ENCODE measurements around the gene MLLT10.
"Not testable (repeated sequence)": the region's sequence is repeated elsewhere in the genome, so short reads cannot be mapped to it uniquely, and the experiment has no call there.

Gene MLLT10

GRCh38 chr10:21572578-21572977 is 38.5 kb downstream of the MLLT10 start:
- H3K27me3 Mint-ChIP-seq (ENCODE audit: low read depth, poor library complexity): no peaks in the 10 kb centered on the region
- no peak for DNase-seq
- no peak for TF ChIP-seq CTCF (IDR thresholded peaks at IDR 0.05)
- H3K4me1 Mint-ChIP-seq: peaks cover 31% of the 10 kb centered on the region
- H3K4me3 Mint-ChIP-seq: peak overlapping the region; percentile 37
- peaks cover 60% of the 10 kb centered on the region for H3K36me3 Mint-ChIP-seq (ENCODE audit: low read depth)
- H3K27ac Mint-ChIP-seq: peak overlapping the region; percentile 93
- H3K9me3 Mint-ChIP-seq: peaks cover 5% of the 10 kb centered on the region

GRCh38 chr10:21574514-21574913 is 40.5 kb downstream of the MLLT10 start:
- DNase-seq; H3K4me3 Mint-ChIP-seq; H3K27ac Mint-ChIP-seq; H3K27me3 Mint-ChIP-seq (ENCODE audit: low read depth, poor library complexity); H3K9me3 Mint-ChIP-seq: not testable (repeated sequence)
- peaks cover 31% of the 10 kb centered on the region for H3K4me1 Mint-ChIP-seq
- H3K36me3 Mint-ChIP-seq (ENCODE audit: low read depth): peaks cover 78% of the 10 kb centered on the region

GRCh38 chr10:21579291-21579690 is 45.3 kb downstream of the MLLT10 start:
- no peak for DNase-seq
- Mint-ChIP-seq H3K4me3 (no peak overlapping the region), H3K4me1 (peaks cover 7% of the 10 kb centered on the region), H3K27me3 (ENCODE audit: low read depth, poor library complexity) (no peaks in the 10 kb centered on the region), H3K36me3 (ENCODE audit: low read depth) (peaks cover 81% of the 10 kb centered on the region), H3K27ac (no peak overlapping the region), H3K9me3 (peaks cover 13% of the 10 kb centered on the region)
- TF ChIP-seq CTCF (IDR thresholded peaks at IDR 0.05): no peak

- peak overlapping the region; percentile 72 for H3K27ac Mint-ChIP-seq
- DNase-seq; H3K4me1 Mint-ChIP-seq; H3K4me3 Mint-ChIP-seq; H3K27me3 Mint-ChIP-seq (ENCODE audit: low read depth, poor library complexity): not testable (repeated sequence)
- peaks cover 77% of the 10 kb centered on the region for H3K36me3 Mint-ChIP-seq (ENCODE audit: low read depth)
- H3K9me3 Mint-ChIP-seq: peaks cover 13% of the 10 kb centered on the region
These were observed 47.4 kb downstream of the MLLT10 start for GRCh38 chr10:21581421-21581834.

GRCh38 chr10:21584834-21585530 is 51.0 kb downstream of the MLLT10 start:
- Mint-ChIP-seq H3K36me3 (ENCODE audit: low read depth) (peaks cover 79% of the 10 kb centered on the region), H3K9me3 (peaks cover 8% of the 10 kb centered on the region), H3K4me1 (peaks cover 7% of the 10 kb centered on the region), H3K4me3 (no peak overlapping the region), H3K27me3 (ENCODE audit: low read depth, poor library complexity) (no peaks in the 10 kb centered on the region), H3K27ac (peak overlapping the region; percentile 42)
- no peak for DNase-seq
- TF ChIP-seq CTCF (IDR thresholded peaks at IDR 0.05): no peak

GRCh38 chr10:21587391-21587790 is 53.4 kb downstream of the MLLT10 start:
- no peaks in the 10 kb centered on the region for H3K27me3 Mint-ChIP-seq (ENCODE audit: low read depth, poor library complexity)
- TF ChIP-seq CTCF (IDR thresholded peaks at IDR 0.05): no peak
- DNase-seq: no peak
- peaks cover 9% of the 10 kb centered on the region for H3K9me3 Mint-ChIP-seq
- H3K4me3 Mint-ChIP-seq: no peak overlapping the region
- no peaks in the 10 kb centered on the region for H3K4me1 Mint-ChIP-seq
- peaks cover 89% of the 10 kb centered on the region for H3K36me3 Mint-ChIP-seq (ENCODE audit: low read depth)
- no peak overlapping the region for H3K27ac Mint-ChIP-seq

GRCh38 chr10:21588159-21588558 is 54.1 kb downstream of the MLLT10 start:
- DNase-seq; H3K4me3 Mint-ChIP-seq; H3K27me3 Mint-ChIP-seq (ENCODE audit: low read depth, poor library complexity); H3K4me1 Mint-ChIP-seq: not testable (repeated sequence)
- peak overlapping the region; percentile 32 for H3K27ac Mint-ChIP-seq
- H3K36me3 Mint-ChIP-seq (ENCODE audit: low read depth): peaks cover 89% of the 10 kb centered on the region
- H3K9me3 Mint-ChIP-seq: peaks cover 10% of the 10 kb centered on the region

Measured in nephron progenitor cell (in vitro differentiated cells).